ENCODE data around the gene APOA1. TPM values are rescaled to one million over a fixed set of nuclear protein-coding genes. Genes with fewer than 3 reads are reported as not detected.
"Not testable (repeated sequence)": the region's sequence is repeated elsewhere in the genome, so short reads cannot be mapped to it uniquely, and the experiment has no call there.

APOA1 gene
- polyA plus RNA-seq, 12 donors, result 0.75 to 46.8 (median 2.3) TPM; not detected in 1

DNA sequence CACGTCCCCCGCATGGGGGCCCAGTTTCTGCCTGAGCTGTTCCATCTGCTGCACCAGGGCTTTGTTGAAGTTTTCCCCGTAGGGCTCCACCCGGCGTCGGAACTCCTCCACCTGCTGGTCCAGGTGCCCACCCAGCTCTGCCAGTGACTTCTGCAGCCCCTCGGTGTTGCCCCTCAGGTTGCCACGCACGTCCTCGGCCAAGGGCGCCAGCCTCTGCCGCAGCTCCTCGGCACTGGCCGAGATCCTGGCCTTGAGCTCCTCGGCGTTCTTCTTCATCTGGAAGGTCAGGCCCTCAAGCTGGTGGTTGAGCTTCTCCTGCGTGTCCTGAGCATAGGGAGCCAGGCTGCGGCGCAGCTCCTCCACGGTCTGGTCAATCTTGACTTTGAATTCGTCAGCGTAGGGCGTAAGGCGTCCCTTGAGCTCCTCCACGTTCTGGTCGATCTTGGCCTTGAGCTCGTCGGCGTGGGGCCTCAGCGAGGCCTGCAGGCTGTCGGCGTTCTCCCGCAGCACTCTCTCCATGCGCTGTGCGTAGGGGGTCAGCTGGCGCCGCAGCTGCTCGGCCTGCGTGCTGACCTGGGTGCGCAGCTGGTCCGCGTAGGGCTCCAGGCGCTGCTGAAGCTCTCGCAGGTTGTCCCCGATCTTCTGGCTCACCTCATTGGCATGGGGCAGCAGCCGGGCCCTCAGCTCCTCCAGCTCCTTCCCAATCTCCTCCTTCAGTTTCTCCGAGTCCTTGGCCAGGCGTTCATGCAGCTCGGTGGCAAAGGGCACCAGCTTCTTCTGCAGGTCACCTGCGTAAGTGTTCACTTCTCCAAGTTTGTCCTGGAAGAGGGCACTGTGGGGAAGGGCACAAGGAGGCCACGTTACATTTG is 16.1 kb downstream of the APOA1 start:
- no peak for DNase-seq

DNA sequence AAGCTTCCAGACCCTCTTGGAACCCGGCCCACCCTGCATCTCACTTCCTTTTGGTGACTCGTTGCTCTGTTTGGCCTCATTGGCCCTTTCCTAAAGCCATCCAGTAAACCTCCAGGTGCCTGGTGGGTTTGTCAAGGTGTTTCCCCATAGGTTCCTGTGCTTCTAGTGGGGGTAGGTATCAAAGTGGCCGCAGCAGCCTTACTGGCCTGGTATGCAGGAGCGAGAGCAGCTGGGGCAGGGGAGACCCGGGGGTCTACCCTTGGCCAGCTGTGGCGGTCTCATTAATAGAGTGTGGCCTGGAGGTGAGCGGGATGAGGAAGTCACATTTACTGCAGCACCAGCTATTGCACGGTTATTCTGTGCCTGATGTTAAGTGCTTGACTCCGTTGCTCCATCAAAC is 18.4 kb downstream of the APOA1 start:
- no peak for DNase-seq

DNA sequence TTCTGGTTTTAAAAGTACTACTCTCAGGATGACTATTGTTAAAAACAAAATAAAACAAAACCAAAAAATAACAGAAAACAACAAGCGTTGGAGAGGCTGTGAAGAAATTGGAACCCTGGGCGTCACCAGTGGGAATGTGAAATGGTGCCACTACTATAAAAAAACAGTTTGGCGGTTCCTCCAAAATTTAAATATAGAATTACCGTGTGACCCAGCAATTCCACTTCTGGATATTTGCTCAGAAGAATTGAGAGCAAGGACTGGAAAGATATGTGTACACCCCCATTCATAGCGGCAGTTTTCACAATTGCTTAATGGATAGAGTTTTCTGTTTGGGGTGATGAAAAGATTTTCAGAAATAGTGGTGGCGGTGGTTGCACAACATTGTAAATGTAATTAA is 22.9 kb downstream of the APOA1 start:
- DNase-seq, result no peak

DNA sequence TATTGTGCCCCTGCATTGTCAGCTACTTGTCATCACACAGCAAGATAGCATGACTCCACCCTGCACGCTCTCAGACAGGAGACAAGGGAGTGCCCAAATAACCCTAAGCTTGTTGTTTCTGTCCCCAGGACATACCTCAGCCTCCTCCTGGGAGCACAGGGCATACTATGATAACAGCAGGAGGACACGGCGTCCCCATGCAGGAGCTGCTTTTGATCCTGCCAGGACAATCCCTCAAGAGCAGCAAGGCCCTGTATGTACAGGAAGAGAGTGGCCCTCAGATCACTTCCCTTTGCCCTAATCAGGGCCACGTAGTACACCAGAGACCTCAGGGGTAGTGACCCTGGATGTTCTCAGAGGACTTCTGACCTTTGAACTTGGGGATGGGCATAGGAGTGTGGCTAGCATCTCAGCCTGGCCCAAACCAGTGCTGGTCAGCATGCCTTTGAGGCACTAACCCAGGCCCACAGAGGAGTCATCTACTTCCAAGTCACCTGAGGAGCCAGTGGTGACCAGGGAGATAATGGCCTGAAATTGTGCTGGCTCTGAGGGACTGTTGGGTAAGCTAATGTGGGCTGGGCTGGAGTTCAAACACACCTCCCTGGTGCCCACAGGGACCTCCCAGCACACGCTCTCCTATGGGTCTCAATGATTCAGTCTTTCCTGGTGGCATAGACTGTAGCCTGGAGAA is 23.5 kb downstream of the APOA1 start:
- DNase-seq, result no peak

DNA sequence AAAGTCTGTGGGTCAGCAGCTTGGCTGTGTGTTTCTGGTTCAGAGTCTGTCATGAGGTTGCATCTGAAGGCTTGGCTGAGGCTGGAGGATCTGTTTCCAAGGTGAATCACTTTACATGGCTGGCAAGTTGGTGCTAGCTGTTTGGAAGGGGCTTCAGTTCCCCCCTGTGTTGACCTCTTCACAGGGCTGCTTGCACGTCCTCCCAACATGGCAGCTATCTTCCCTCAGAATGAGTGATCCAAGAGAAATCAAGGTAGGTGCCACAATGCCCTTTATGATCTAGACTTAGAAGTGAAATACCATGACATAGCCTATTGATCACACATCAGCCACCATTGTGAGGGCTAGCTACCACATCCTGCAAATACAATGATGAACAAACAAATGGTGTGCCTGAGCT is 24.3 kb downstream of the APOA1 start:
- DNase-seq, result no peak

DNA sequence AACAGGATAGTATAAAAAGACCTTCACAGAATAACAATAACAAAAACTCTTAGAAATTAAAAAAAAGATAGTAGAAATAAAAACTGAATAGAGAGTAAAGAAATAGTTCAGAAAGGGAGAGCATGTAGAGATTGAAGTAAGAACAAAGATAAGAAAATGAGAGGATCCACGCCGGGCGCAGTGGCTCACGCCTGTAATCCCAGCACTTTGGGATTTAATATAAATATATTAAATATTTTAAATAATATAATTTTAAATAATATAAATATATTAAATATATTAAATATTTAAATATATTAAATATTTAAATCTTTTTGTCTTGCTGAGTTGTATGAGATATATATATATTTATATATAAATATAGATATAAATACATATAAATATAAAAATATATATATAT is 25.3 kb downstream of the APOA1 start:
- no peak for DNase-seq

DNA sequence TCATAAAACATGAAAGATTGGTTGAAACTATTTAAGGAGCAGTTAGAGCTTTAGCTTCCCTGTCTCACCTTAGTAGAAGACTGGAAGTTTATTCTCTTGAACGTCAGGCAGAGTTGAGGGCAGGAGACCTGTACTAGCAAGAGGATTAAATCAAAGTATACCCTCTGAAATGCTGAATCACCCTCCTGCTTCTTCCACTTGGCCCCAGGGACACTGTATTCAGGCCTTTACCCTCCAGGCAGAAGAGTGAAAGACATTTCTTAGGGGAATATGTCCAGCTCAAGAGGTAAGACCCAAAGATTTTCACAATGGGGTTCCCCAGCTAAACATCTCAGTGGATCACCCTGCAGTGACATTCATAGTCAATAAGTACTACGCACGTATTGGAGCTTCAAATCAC is 26.2 kb downstream of the APOA1 start:
- DNase-seq, result no peak

DNA sequence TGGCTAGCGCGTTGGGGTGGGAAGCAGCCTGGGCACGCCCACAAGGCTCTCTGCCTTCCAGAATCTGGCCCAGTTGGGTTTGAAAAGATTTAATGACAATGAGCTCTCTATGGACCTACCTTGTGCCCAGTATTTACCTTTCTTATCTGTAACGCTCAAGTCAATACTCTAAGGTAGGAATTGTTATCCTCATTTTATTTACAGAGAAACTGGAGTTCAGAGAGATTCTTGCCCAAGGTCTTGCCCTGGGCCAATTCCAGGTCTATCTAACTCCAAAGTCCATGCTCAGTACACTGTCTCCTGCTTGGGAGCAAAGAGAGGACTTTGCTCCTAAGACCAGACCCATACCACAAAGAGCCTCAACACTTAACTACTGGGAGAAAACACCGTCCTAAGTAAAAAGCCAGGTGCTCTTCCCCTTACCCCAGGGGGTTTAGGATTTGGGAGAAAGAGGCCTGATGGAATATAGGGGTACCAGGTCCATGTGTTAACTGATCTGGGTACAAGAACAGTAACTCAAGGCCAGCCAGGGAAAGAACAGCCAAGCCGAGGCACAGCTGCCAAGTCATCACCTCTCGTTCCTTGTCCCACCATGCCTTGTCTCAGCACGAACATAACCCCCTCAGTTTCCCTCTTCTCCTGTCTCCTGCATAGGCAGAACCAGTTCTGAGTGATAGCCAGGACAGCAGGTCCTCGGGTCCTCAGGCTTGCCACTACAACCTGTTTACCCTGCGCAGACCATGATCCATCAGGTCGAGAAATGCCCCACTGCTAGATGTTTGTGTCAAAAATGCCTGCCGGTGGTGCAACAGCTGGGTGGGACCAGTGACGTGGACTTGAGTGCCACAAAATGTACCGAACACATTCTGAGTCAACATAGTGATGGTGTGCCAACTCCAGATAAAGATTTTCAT is 28.9 kb downstream of the APOA1 start:
- DNase-seq, result no peak

DNA sequence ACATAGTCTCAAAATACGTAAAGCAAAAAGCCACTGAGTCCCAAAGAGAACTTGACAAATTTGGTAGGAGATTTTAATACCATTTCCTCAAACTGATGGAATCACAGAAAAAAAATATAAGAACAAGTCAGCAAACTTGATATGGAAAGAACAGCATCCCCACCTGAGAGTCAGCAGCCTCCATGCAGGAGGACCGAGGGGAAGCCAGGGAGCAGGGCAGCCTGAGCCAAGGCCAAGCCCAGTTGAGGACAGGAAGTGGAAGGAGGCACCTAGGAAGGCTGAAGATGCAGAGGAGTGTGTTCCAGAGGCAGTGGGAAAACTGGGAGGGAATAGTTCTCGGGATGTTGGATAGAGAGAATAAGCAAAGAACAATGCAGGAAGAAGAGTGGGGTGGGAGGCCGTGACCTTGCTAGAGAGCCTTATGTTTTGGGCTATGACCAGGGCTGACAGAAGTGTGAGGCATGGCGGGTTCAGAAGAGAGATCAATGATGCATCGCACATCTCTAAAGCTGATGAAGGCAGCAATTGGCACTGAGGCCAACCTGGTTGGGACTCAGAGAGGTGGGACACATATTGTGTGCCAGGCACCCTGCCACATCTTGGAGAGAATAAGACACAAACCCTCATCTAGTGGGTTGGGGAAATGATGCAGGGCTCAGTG is 29.7 kb downstream of the APOA1 start:
- no peak for DNase-seq

DNA sequence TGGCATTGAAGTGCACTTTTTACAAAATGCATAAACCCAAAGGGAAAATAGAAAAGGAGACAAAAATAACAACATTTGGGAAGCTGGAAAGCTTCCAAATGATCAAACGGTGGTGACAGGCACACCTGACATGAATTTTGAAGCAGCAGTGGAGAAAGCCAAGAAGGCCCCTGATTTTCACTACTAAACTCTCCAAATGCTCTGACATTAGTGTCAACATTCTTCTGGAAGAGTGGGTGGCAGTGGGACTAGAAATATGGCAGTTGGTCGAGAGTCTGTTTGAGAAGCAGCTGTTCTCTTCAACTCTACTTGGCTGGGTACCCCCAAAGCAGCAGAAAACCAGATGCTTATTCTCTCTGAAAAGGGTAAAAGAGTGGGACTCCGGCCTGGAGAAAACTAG is 33.4 kb downstream of the APOA1 start:
- no peak for DNase-seq

DNA sequence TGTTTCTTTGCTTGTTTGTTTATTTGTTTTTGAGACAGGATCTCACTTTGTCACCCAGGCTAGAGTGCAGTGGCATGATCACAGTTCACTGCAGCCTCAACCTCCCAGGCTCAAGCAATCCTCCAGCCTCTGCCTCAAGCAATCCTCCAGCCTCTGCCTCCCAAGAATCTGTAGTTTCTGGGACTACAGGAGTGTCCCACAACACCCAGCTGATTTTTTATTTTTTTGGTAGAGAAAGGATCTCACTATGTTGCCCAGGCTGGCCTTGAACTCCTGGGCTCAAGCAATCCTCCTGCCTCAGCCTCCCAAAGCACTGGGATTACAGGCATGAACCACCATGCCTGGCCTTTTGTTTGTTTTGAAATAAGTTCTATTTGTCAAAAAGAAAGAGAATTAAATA is 35.8 kb downstream of the APOA1 start:
- not testable (repeated sequence) for DNase-seq

DNA sequence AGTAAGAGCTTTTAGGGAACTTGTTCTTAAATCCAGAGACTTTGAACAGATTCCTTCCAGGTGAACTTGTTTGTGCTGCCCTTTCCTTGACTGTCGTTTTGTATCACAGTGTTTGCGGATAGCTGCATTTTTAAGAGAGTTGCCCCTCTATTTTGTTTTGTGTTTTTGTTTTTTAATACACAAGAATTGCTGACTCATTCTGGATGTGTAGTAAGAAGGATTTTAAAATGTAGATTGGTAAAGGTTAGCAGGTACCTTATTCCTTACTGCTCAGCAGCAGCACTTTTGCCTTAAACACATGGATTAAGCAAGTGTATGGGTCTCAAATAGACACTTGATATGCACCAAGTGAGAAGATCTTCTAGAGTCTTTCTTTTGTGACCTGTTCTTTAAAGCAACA is 36.8 kb downstream of the APOA1 start:
- no peak for DNase-seq

DNA sequence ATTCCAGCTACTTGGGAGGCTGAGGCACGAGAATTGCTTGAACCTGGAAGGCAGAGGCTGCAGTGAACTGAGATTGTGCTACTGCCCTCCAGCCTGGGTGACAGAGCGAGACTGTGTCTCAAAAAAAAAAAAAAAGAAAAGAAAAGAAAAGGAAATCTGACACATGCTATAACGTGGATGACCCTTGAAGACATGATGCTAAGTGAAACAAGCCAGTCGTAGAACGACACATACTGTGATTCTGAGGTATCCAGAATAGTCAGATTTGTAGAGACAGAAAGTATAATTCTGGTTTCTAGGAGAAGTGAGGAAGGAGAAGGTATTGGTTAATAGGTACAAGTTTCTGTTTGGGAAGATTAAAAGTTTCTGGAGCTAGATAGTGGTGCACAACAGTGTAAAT is 39.1 kb downstream of the APOA1 start:
- no peak for DNase-seq

DNA sequence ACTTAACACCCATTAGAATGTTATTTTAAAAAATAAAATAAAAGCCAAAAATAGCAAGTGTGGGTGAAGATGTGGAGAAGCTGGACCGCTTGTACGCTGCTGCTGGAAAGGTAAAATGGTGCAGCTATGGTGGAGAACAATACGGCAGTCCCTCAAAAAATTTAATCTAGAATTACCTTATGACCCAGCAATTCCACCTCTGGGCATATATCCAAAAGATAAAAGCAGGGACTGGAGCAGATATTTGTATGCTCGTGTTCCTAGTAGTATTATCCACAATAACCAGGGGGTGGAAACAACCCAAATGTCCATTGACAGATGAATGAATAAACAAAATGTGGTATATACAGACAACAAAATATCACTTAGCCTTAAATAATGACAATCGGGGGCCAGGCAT is 39.6 kb downstream of the APOA1 start:
- DNase-seq, result no peak

DNA sequence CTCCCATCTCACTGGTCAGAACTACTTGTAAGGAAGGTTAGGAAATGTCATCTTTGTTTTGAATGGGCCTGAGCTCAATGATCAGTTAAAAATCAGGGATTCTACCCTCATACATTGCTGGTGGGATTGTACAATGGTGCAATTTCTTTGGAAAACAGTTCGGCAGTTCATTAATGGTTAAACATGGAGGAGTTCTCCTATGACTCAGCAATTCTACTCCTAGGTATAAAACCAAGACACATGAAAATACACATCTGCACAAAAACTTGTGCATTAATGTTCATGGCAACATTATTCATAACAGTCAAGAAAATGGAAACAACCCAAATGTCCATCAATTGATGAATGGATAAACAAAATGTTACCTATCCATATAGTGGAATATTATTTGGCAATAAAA is 40.9 kb downstream of the APOA1 start:
- DNase-seq, result no peak

DNA sequence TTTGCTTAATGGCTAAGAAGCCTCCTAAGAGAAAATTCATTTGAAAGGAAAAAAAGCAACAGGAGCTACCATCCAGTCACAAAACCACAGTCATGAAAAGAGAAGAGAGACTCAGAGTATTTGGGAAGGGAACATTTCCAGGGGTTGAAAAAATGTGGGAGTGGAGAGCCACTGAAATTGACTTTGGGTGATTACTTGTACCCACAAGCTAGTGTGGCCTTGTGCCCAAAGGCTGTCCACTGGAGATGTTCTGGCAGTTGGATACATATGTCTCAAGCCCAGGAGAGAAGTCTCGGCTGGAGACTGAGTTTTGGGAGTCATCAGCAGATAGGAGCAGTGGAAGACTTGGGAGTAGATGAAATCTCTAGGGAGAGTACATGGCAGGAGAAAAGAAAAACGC is 42.6 kb downstream of the APOA1 start:
- DNase-seq, result no peak

DNA sequence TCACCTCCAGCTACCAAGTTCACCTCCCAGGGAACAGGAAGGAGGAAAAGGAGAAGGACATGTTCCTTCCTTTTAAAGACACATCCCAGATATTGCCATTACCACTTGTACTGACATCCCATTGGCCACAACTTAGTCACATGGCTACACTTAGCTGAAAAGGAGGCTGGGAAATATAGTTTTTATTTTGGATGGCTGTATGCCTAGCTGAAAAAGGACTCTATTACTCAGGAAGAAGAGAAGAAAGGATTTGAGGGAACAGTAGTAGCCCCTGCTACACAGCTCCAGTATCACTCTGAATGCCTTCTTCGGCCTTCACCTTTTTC is 43.7 kb downstream of the APOA1 start:
- no peak for DNase-seq

DNA sequence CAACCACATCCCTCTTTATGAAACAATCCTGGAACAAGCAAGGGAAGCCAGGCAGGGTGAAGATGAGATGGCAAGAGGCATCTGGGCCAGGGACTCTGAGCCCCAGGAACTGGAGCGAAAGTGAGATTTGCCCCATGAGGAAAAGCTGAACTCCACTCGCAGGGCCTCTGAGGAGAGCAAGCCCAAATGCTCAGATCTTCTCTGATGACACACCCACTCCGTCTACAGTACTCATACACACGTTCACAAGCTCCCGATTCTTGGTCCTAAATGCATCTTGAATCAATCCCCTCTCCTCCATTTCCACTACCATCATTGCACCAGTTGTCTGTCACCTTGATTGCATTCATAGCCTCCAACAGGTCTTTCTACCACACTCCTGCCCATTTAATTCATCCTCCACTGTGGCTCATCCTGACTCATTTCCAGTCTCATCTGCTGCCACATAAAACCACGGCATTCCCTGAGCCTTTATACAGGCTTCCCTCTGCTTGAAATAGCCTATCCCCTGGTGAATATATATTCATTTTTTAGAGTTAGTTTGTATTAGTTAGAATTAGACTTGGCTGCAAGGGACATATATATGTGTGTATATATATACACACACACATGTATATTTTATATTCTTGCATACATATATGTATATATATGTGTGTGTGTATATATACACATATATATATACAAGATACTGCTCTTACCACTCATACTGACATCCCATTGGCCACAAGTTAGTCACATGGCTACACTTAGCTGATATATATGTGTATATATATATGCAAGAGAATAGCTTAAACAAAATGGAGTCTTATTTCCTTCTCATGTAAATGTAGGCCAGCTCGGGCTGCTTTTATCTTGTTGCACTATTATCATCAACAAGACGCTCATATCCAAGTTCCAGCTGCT is 44.3 kb downstream of the APOA1 start:
- DNase-seq, result no peak

DNA sequence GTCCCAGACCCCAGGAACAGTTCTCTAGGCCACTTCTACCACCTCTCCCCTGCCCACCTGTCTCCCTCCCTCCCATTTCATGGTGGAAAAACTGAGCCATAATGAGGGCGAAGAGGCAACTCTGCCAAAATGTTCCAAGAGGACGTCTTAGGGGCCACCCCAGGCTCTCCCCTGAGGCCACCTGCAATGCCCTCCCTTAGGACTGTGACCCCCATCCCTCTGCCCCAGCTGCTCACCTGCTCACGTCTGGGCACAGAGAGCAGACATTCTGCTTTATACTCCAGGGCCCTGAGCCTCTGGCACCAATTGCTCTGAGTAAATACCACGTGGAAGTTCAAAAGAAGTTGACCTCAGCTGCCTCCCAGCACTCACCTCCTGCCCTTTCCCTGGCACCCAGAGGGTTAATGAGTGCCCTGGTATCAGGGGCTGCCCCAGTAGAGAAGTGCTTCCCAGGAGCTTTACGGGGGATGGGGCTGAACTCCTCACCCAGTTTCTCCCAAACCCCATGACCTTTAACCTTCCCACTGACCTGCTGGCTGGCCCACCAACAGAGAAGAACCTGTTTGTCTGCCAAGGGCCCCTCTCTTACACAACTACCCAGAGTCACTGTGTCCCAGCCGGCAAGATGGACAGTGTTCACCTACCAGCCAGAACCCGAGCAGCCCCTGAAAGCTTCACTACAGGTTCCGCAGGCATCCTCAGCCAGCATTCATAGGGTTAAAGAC is 45.1 kb downstream of the APOA1 start:
- DNase-seq, result no peak

DNA sequence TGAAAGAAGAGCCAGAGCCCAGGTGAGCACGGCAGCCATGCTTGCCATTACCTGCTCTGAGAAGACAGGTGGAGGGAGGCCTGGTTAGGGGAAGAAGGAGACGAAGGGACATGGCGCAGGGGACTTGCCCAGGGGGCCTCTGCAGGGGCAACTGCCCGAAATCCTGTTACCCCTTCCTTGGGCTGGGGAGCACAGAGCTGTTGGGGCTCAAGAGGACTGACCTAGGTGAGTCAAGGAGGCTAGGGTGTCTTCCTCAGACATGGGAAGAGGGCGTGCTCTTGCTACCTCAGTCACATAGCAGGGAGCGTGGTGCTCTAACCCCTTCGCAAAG is 45.6 kb downstream of the APOA1 start, which contains the start of gene APOA5:
APOA5 (minus strand) TSS at position 67 of the 331 bp plus-strand sequence; CDS start at position 48, 19 bp downstream.
- no peak for DNase-seq

All from muscle of arm (tissue), 12 donors.